NCI-H446 (cell line): Measurements from ENCODE around the gene OR10G4.
"Not testable (repeated sequence)": the region's sequence is repeated elsewhere in the genome, so short reads cannot be mapped to it uniquely, and the experiment has no call there.

Experiments
- DNase-seq, 2 experiments: peaks; one replicate each; lab custom pipeline; 2025; lab: John Stamatoyannopoulos, UW

Gene OR10G4, protein sequence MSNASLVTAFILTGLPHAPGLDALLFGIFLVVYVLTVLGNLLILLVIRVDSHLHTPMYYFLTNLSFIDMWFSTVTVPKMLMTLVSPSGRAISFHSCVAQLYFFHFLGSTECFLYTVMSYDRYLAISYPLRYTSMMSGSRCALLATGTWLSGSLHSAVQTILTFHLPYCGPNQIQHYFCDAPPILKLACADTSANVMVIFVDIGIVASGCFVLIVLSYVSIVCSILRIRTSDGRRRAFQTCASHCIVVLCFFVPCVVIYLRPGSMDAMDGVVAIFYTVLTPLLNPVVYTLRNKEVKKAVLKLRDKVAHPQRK

GRCh38 chr11:124012697-124013096 lies at the start of gene OR10G4:
Gene OR10G4 (plus strand): TSS chr11:124012997. CDS start chr11:124015575, 2,578 bp downstream.
- no peak for DNase-seq

- no peak for DNase-seq
Measured at GRCh38 chr11:123973816-123974215, 39.0 kb upstream of the OR10G4 start.

- DNase-seq: no peak
Measured at GRCh38 chr11:123976770-123977560, 35.8 kb upstream of the OR10G4 start.

DNA sequence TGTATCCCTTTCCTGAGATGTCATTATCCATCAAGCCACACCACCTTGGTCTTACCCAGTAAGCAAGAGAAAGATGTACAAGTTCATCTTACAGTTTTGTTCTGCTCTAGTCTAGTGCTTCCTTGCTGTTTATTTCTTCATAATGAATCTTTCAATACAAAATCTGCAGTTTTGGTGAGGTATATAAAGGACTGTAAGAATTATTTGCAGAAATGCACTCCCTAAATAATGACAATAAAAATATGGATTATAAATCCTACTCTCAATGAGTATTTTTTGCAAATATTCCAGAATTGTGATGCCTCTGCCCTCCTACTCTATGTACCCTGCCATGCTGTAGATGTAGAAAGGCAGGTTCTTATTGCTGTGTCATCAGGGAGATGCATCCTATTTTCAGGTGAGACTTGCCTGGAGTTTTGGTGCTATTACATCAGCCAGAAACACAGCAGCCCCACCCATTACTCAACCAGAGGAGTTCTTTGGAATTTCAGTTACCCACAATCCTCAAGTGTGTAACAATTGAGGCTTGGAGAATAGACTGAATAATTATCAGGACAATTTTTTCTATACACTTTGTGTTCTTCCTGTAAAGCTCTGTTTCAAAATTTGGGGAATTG lies 35.0 kb upstream of the OR10G4 start, which contains the start of gene OR10S1:
Gene OR10S1, minus strand, starts transcription at position 51 of the 617 bp plus-strand sequence. CDS start 117 bp downstream, outside the sequence.
- no peak for DNase-seq

DNA sequence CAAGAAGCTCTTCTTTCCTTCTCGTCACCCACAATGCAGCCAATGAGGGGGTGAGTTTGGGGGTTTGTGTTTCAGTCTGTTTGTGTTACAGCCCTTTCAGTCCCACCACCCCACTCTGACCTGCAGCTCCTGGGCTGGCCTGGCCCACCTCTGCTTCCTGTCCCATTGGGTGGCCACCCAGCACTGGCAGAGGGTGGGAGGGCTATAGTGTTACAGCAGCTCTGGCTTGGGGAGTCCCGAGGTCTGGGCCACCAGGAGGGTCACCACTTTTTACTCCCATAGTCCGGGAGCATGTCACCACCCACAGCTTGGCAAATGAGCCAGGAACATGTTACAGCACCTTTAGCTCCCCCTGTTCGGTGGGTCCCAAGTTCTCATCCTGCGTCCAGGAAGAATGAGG lies 33.5 kb upstream of the OR10G4 start:
- no peak for DNase-seq

GRCh38 chr11:123995119-123995518 lies 17.7 kb upstream of the OR10G4 start, which contains the start of gene OR10G6:
Gene OR10G6 (minus strand): TSS chr11:123995161. CDS start chr11:123995161, 0 bp downstream.
- DNase-seq: no peak

DNA sequence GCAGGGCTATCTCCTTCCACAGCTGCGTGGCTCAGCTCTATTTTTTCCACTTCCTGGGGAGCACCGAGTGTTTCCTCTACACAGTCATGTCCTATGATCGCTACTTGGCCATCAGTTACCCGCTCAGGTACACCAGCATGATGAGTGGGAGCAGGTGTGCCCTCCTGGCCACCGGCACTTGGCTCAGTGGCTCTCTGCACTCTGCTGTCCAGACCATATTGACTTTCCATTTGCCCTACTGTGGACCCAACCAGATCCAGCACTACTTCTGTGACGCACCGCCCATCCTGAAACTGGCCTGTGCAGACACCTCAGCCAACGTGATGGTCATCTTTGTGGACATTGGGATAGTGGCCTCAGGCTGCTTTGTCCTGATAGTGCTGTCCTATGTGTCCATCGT lies 3.0 kb downstream of the OR10G4 start:
- DNase-seq: not testable (repeated sequence)

GRCh38 chr11:124026498-124026897 lies 13.7 kb downstream of the OR10G4 start, which contains the start of gene OR10G8:
Gene OR10G8 (plus strand): TSS chr11:124026798. CDS start chr11:124029623, 2,825 bp downstream.
- no peak for DNase-seq

DNA sequence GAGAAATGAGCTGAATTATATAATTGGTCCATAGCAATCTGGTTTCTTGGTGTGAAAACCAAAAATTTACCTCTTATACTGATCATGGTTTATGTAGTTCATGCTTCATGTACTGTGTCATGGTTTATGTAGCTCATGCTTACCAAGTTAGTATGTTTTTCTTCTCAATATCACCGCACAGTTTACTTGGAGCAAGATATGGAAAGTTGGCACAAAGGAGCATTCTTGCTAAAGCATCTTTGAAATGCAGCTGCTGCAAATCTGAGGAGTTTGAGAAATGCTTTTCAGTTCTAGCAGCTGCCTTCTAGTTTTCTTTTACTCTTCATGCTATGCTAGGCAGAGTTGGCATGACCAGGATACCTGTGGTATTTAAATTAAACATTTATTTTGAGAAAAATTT lies 23.9 kb downstream of the OR10G4 start:
- DNase-seq: no peak

DNA sequence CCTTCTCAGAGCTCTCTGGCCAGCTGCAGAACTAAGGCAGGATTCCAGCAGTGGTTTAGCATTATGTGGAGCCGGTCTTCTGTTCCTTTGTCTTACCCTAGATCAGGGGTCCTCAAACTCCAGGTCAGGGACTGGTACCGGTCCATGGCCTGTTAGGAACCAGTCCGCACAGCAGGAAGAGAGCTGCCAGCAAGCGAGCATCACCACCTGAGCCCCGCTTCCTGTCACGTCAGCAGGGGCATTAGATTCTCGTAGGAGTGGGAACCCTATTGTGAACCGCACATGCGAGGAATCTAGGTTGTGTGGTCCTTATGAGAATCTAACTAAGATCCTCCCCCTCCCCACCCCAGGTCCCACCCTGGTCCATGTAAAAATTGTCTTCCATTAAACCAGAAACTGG lies 26.8 kb downstream of the OR10G4 start:
- DNase-seq: no peak

DNA sequence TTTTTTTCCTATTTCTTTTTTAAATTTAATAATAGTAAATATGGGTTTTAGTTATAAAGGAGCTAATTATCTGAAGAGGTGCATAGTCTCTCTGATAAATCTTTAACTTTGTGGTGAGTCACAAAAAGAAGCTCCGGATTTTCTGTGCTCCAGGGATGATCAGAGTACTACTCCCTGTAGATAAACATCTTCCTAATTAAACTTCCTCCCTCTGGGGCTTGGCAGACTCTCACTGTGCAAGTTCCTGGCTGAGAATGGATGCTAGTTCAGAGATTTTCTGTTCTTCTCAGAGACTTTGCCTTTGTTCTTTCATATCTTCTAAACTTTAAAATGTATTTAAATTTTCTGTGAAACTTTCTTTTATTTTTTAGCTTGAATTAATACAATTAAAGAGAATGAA lies 28.5 kb downstream of the OR10G4 start, which contains the start of gene OR10G7:
Gene OR10G7, minus strand, starts transcription at position 72 of the 400 bp plus-strand sequence. CDS start 2,324 bp downstream, outside the sequence.
- DNase-seq: no peak

- no peak for DNase-seq
Measured at GRCh38 chr11:124043420-124043819, 30.6 kb downstream of the OR10G4 start.

DNA sequence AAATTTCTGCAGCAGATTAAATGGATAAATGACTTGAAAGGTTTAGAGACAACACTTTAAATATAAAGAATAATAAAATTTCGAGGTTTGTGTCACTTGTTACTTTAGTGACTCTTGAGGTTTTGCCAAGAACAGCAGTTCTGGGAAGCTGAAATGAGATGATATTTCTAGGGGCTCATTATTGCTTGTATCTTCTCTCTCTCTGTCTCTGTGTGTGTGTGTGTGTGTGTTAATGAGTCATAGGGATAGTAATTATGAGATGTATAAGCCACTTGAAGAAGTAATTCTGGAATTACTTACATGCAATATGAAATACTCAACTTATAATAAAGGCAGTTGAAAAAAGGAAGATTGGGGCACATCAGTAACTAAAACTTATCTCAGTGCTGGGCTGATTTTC lies 38.0 kb downstream of the OR10G4 start:
- DNase-seq: no peak

DNA sequence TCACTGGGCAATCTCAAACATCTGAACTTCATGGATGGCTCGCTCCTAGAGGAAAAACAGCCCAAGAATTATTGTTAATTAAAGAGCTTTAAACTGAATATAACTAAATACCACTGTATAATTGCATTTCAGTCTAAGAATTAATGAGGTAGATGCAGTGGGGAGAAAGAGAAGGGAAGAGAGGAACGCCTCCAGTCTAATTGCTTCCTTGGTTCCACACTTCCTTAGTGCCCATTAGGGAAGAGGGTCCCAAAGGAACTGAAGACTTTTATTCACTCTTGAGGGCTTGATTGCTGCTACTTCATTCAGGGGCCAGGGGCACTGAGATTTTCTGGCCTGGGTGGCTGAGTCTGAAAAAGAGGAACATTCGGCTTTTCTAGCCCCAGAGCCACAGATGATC lies 40.2 kb downstream of the OR10G4 start:
- DNase-seq: no peak
